Measurements from ENCODE around the gene CLTA. TPM values are rescaled to one million over a fixed set of nuclear protein-coding genes. Genes with fewer than 3 reads are reported as not detected.
"Not testable (repeated sequence)": the region's sequence is repeated elsewhere in the genome, so short reads cannot be mapped to it uniquely, and the experiment has no call there.

CLTA gene
- total RNA-seq, 1 donor from 2014 or later = 173 TPM

DNA sequence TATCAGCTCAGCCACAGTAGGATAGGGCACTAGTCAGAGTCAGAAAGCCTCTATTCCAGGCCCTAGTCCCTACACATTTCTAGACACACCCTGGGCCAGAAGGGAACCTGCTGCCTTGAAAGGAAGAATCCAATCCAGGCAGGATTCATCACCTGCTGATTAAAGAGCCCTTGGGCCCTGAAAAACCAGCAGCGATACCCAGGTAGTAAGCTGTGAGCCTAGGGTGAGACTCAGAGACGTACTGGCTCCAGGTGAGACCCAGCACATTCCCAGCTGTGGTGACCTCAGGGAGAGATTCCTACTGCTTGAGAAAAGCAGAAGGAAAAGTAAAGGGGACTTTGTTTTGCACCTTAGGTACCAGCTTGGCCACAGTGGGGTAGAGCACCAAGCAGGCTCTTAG is 16.9 kb upstream of the CLTA start:
- TF ChIP-seq, protein P1, sequence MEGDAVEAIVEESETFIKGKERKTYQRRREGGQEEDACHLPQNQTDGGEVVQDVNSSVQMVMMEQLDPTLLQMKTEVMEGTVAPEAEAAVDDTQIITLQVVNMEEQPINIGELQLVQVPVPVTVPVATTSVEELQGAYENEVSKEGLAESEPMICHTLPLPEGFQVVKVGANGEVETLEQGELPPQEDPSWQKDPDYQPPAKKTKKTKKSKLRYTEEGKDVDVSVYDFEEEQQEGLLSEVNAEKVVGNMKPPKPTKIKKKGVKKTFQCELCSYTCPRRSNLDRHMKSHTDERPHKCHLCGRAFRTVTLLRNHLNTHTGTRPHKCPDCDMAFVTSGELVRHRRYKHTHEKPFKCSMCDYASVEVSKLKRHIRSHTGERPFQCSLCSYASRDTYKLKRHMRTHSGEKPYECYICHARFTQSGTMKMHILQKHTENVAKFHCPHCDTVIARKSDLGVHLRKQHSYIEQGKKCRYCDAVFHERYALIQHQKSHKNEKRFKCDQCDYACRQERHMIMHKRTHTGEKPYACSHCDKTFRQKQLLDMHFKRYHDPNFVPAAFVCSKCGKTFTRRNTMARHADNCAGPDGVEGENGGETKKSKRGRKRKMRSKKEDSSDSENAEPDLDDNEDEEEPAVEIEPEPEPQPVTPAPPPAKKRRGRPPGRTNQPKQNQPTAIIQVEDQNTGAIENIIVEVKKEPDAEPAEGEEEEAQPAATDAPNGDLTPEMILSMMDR (IDR thresholded peaks at IDR 0.05; ENCODE audit: unreplicated experiment) = no peak
- Mint-ChIP-seq H3K4me3 (no peak overlapping the region), H3K9me3 (peaks cover 4% of the 10 kb centered on the region), H3K27ac (no peak overlapping the region), H3K4me1 (peaks cover 5% of the 10 kb centered on the region), H3K36me3 (no peaks in the 10 kb centered on the region), H3K27me3 (ENCODE audit: low read depth) (no peaks in the 10 kb centered on the region)
- no peak for DNase-seq (ENCODE audit: low spot score in 2 of 2, unreplicated experiment in 2 of 2)

DNA sequence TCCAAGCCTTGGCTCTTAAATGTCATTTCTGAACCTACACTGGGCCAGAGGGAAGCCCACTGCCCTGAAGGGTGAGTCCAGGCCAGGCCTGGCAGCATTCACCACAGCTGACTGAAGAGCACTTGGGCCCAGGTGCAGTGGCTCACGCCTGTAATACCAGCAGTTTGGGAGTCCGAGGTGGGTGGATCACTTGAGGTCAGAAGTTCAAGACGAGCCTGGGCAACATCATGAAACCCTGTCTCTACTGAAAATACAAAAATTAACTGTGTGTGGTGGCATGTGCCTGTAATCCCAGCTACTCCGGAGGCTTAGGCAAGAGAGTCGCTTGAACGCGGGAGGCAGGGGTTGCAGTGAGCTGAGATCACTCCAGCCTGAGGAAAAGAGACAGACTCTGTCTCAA is 16.4 kb upstream of the CLTA start:
- no peak overlapping the region for H3K4me3 Mint-ChIP-seq
- H3K27me3 Mint-ChIP-seq (ENCODE audit: low read depth) = no peaks in the 10 kb centered on the region
- no peaks in the 10 kb centered on the region for H3K36me3 Mint-ChIP-seq
- peaks cover 5% of the 10 kb centered on the region for H3K4me1 Mint-ChIP-seq
- H3K9me3 Mint-ChIP-seq = peaks cover 4% of the 10 kb centered on the region
- TF ChIP-seq, protein P1 (IDR thresholded peaks at IDR 0.05; ENCODE audit: unreplicated experiment) = no peak
- no peak overlapping the region for H3K27ac Mint-ChIP-seq
- no peak for DNase-seq (ENCODE audit: low spot score in 2 of 2, unreplicated experiment in 2 of 2)

DNA sequence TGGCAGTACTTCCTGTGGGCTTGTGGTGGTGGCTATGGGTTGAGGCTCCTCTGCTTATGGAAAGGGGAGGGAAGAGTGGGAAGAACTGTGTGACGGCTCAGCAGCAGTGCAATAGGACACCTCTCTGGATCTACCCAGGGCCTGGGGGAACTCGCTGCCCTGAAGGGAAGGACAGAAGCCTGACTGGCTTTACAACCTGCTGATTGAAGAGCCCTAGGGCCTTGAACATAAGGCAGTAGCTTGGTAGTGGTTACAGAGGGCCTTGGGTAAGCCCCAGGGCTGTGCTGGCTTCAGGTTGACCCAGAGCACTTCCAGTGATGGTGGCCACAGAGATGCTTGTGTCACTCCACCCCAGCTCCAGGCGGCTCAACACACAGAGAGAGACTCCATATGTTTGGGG is 16.0 kb upstream of the CLTA start:
- H3K27me3 Mint-ChIP-seq (ENCODE audit: low read depth) = no peaks in the 10 kb centered on the region
- H3K9me3 Mint-ChIP-seq = peaks cover 4% of the 10 kb centered on the region
- TF ChIP-seq, protein P1 (IDR thresholded peaks at IDR 0.05; ENCODE audit: unreplicated experiment) = no peak
- H3K4me1 Mint-ChIP-seq = peaks cover 5% of the 10 kb centered on the region
- H3K36me3 Mint-ChIP-seq = no peaks in the 10 kb centered on the region
- H3K4me3 Mint-ChIP-seq = no peak overlapping the region
- H3K27ac Mint-ChIP-seq = no peak overlapping the region
- no peak for DNase-seq (ENCODE audit: low spot score in 2 of 2, unreplicated experiment in 2 of 2)

DNA sequence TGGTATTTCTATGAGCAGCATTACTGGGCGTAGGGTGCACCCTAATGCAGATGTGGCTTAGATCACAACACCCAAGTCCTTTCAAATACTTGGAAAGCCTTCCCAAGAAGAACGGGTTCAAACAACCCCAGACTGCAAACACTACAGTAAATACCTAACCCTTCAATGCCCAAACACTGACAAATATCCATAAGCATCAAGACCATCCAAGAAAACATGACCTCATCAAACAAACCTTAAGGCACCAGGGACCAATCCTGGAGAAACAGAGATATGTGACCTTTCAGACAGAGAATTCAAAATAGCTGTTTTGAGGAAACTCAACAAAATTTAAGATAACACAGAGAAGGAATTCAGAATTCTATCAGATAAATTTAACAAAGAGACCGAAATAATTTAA is 15.5 kb upstream of the CLTA start:
- H3K36me3 Mint-ChIP-seq; H3K4me1 Mint-ChIP-seq; H3K9me3 Mint-ChIP-seq; H3K4me3 Mint-ChIP-seq; H3K27me3 Mint-ChIP-seq (ENCODE audit: low read depth); H3K27ac Mint-ChIP-seq; DNase-seq (ENCODE audit: low spot score in 2 of 2, unreplicated experiment in 2 of 2): not testable (repeated sequence)

DNA sequence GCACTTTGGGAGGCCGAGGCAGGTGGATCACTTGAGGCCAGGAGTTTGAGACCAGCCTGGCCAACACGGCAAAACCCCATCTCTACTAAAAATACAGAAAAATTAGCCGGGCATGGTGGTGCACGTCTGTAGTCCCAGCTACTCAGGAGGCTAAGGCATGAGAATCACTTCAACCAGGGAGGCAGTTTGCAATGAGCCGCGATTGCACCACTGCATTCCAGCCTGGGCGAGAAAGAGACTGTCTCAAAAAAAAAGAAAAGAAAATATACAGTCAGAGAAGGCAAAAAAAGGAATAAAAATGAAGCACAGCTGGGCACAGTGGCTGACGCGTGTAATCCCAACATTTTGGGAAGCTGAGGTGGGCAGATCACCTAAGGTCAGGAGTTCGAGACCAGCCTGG is 14.2 kb upstream of the CLTA start:
- H3K4me3 Mint-ChIP-seq; H3K4me1 Mint-ChIP-seq; H3K36me3 Mint-ChIP-seq; DNase-seq (ENCODE audit: low spot score in 2 of 2, unreplicated experiment in 2 of 2); H3K27me3 Mint-ChIP-seq (ENCODE audit: low read depth); H3K27ac Mint-ChIP-seq: not testable (repeated sequence)
- H3K9me3 Mint-ChIP-seq = peaks cover 15% of the 10 kb centered on the region

DNA sequence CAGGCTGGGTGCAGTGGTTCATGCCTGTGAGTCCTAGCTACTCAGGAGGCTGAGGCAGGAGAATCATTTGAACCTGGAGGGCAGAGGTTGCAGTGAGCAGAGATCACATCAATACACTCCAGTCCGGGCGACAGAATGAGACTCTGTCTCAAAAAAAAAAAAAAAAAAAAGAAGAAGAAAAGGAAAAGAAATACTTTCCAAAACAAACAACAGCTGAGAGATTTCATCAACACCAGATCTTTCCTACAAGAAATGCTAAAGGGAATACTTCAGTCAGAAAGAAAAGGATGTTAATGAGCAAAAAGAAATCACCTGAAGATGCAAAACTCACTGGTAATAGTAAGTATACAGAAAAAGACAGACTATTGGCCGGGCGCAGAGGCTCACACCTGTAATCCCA is 13.2 kb upstream of the CLTA start:
- Mint-ChIP-seq H3K4me3 (no peak overlapping the region), H3K9me3 (peaks cover 15% of the 10 kb centered on the region), H3K36me3 (no peaks in the 10 kb centered on the region), H3K4me1 (peaks cover 5% of the 10 kb centered on the region), H3K27ac (no peak overlapping the region), H3K27me3 (ENCODE audit: low read depth) (no peaks in the 10 kb centered on the region)
- TF ChIP-seq, protein P1 (IDR thresholded peaks at IDR 0.05; ENCODE audit: unreplicated experiment) = no peak
- no peak for DNase-seq (ENCODE audit: low spot score in 2 of 2, unreplicated experiment in 2 of 2)

DNA sequence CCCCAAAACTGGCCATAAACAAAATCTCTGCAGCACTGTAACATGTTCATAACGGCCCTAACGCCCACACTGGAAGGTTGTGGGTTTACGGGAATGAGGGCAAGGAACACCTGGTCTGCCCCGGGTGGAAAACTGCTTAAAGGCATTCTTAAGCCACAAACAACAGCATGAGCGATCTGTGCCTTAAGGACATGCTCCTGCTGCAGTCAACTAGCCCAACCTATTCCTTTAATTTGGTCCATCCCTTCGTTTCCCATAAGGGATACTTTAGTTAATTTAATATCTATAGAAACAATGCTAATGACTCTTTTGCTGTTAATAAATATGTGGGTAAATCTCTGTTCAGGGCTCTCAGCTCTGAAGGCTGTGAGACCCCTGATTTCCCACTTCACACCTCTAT is 10.5 kb upstream of the CLTA start:
- H3K4me3 Mint-ChIP-seq; H3K4me1 Mint-ChIP-seq; DNase-seq (ENCODE audit: low spot score in 2 of 2, unreplicated experiment in 2 of 2); H3K27ac Mint-ChIP-seq; H3K36me3 Mint-ChIP-seq; H3K27me3 Mint-ChIP-seq (ENCODE audit: low read depth): not testable (repeated sequence)
- H3K9me3 Mint-ChIP-seq = peaks cover 15% of the 10 kb centered on the region
